ENCODE measurements around the gene SLC6A3. TPM values are rescaled to one million over a fixed set of nuclear protein-coding genes. Genes with fewer than 3 reads are reported as not detected.

SLC6A3 gene
- total RNA-seq, 1 experiment from 2014 or later: 0.05 TPM

- Histone ChIP-seq H3K9me3 (ENCODE audit: control insufficient read depth, insufficient read depth, low read depth, low read length) (no peaks in the 10 kb centered on the region; the same call in 1 of the 2 replicates), H3K36me3 (ENCODE audit: control insufficient read depth, insufficient read depth, low read length) (no peaks in the 10 kb centered on the region), H3K4me3 (ENCODE audit: low read depth in 2 of 2, low read length in 2 of 2) (no peak overlapping the region), H3K27ac (ENCODE audit: low read length) (no peak overlapping the region), H3K4me1 (ENCODE audit: control insufficient read depth, insufficient read depth, low read length) (no peaks in the 10 kb centered on the region), H3K27me3 (ENCODE audit: control insufficient read depth, insufficient read depth, low read length) (peaks cover 2% of the 10 kb centered on the region; the same call in 1 of the 2 replicates)
- intact Hi-C loops (cut with micrococcal nuclease; ENCODE audit: unreplicated experiment): no loop called here
- no peak for ATAC-seq
- TF ChIP-seq SIN3A (IDR thresholded peaks at IDR 0.05; ENCODE audit: borderline replicate concordance, insufficient read depth, low read depth, low read length) (no peak), CTCF (IDR thresholded peaks at IDR 0.05) (no peak), POLR2AphosphoS5 (IDR thresholded peaks at IDR 0.05; ENCODE audit: low read depth, low read length) (no peak), REST (IDR thresholded peaks at IDR 0.05; ENCODE audit: insufficient read depth in 1 of 2, low read depth in 2 of 2, low read length in 1 of 2) (no peak), TCF7L2 (IDR thresholded peaks at IDR 0.05; ENCODE audit: low read depth, low read length) (no peak)
- DNase-seq (ENCODE audit: low read depth, low spot score): no peak
- in situ Hi-C loops (cut with HindIII; ENCODE audit: low pct_unique_long_range_greater_than_20kb, low sequenced_read_pairs): no loop called here
- no TSS peak for BruUV-seq (replicated peaks)
- CTCF ChIA-PET: no interaction called here
- POLR2A ChIA-PET: no interaction called here
Measured at GRCh38 chr5:1404062-1404461, 41.2 kb downstream of the SLC6A3 start.

- TF ChIP-seq POLR2AphosphoS5 (IDR thresholded peaks at IDR 0.05; ENCODE audit: low read depth, low read length) (no peak), TCF7L2 (IDR thresholded peaks at IDR 0.05; ENCODE audit: low read depth, low read length) (no peak), CTCF (IDR thresholded peaks at IDR 0.05) (no peak), SIN3A (IDR thresholded peaks at IDR 0.05; ENCODE audit: borderline replicate concordance, insufficient read depth, low read depth, low read length) (no peak), REST (IDR thresholded peaks at IDR 0.05; ENCODE audit: insufficient read depth in 1 of 2, low read depth in 2 of 2, low read length in 1 of 2) (no peak)
- ChIA-PET CTCF (no interaction called here), POLR2A (no interaction called here)
- peaks cover 11% of the 10 kb centered on the region for H3K27me3 ChIP-seq (ENCODE audit: control insufficient read depth, insufficient read depth, low read length)
- in situ Hi-C loops (cut with HindIII; ENCODE audit: low pct_unique_long_range_greater_than_20kb, low sequenced_read_pairs): no loop called here
- no peaks in the 10 kb centered on the region for H3K36me3 ChIP-seq (ENCODE audit: control insufficient read depth, insufficient read depth, low read length)
- H3K9me3 ChIP-seq (ENCODE audit: control insufficient read depth, insufficient read depth, low read depth, low read length): no peaks in the 10 kb centered on the region; the same call in 1 of the 2 replicates
- ATAC-seq (no peak), DNase-seq (ENCODE audit: low read depth, low spot score) (no peak)
- H3K27ac ChIP-seq (ENCODE audit: low read length): no peak overlapping the region
- intact Hi-C loops (cut with micrococcal nuclease; ENCODE audit: unreplicated experiment): no loop called here
- no TSS peak for BruUV-seq (replicated peaks)
- H3K4me1 ChIP-seq (ENCODE audit: control insufficient read depth, insufficient read depth, low read length): no peaks in the 10 kb centered on the region
- H3K4me3 ChIP-seq (ENCODE audit: low read depth in 2 of 2, low read length in 2 of 2): no peak overlapping the region
Measured at GRCh38 chr5:1402611-1403255, 42.5 kb downstream of the SLC6A3 start.

All from Panc1 (cell line).